Stomach (tissue), 4 donors: ENCODE data around the gene NUDT16L1.

Source experiments
- CTCF ChIP-seq, 7 experiments: fragments of 450-650 bp in 4 of 7; fragments of 200-600 bp in 3 of 7; sonication (generic) in 3 of 7; IDR thresholded peaks; one replicate each; pipeline ENCODE4 v1.5.1; 2016 to 2019; ENCODE audit warnings: antibody characterized with exemption in 7 of 7, control low read depth in 2 of 7, mild to moderate bottlenecking in 1 of 7
- EP300 ChIP-seq: sonication (generic); formaldehyde crosslinking; IDR thresholded peaks from one replicate; pipeline ENCODE4 v1.6.1; 2017; ENCODE audit warnings: antibody characterized with exemption
- POLR2A ChIP-seq, 4 donors: fragments of 450-650 bp; IDR thresholded peaks; one replicate each; pipeline ENCODE4 v1.6.1; 2016; ENCODE audit warnings: antibody characterized with exemption in 4 of 4, control low read depth in 2 of 4, mild to moderate bottlenecking in 1 of 4, moderate library complexity in 1 of 4
- POLR2AphosphoS5 ChIP-seq, 3 donors: sonication (generic); formaldehyde crosslinking; IDR thresholded peaks; one replicate each; pipeline ENCODE4 v1.6.1; 2016; ENCODE audit warnings: antibody characterized with exemption in 3 of 3

- TF ChIP-seq EP300 (no peak), POLR2AphosphoS5 (IDR thresholded peaks at IDR 0.05) (no peak), CTCF (IDR thresholded peaks at IDR 0.05) (no peak), POLR2A (IDR thresholded peaks at IDR 0.05) (no peak)
Observed at GRCh38 chr16:4733747-4734062, 40.3 kb downstream of the NUDT16L1 start.
